CD8-positive, alpha-beta memory T cell (primary cell): ENCODE results near the gene HOMER2. TPM values are rescaled to one million over a fixed set of nuclear protein-coding genes. Genes with fewer than 3 reads are reported as not detected.

ENCODE experiments used
- CTCF ChIA-PET: fragments of 350-600 bp; sonication (Branson Sonifier 250); formaldehyde crosslinking; loops from one replicate; lab custom pipeline; 2021; ENCODE audit warnings: antibody characterized with exemption; lab: Charles Lee
- POLR2A ChIA-PET: fragments of 350-600 bp; sonication (Branson Sonifier 250); formaldehyde crosslinking; loops from one replicate; lab custom pipeline; 2021; ENCODE audit warnings: antibody characterized with exemption; lab: Charles Lee
- DNase-seq, 5 donors: peaks; one replicate each; pipeline versions ENCODE4 v3.0.0 to v3.0.0-alpha.2; 2020 to 2022; ENCODE audit warnings: mixed read lengths in 1 of 5
- H3K27ac ChIP-seq: one replicate; pipeline ENCODE4 v1.7.0; 2013; ENCODE audit warnings: low read depth, mild to moderate bottlenecking, low read length, moderate library complexity
- H3K27me3 ChIP-seq: 2 replicates; pipeline ENCODE4 v1.7.0; 2013; ENCODE audit warnings: low read length, mild to moderate bottlenecking; ENCODE audit not compliant: insufficient read depth, poor library complexity, severe bottlenecking
- H3K36me3 ChIP-seq: 2 replicates; pipeline ENCODE4 v1.7.0; 2013; ENCODE audit warnings: mild to moderate bottlenecking, low read length, moderate library complexity; ENCODE audit not compliant: insufficient read depth
- H3K4me1 ChIP-seq: 2 replicates; pipeline ENCODE4 v1.7.0; 2013; ENCODE audit warnings: mild to moderate bottlenecking, low read length, moderate library complexity; ENCODE audit not compliant: insufficient read depth
- H3K4me3 ChIP-seq: 2 replicates; pipeline ENCODE4 v1.7.0; 2013; ENCODE audit warnings: mild to moderate bottlenecking, low read length
- H3K9me3 ChIP-seq: 2 replicates; pipeline ENCODE4 v1.7.0; 2013; ENCODE audit warnings: mild to moderate bottlenecking, low read length
- H3K27ac Mint-ChIP-seq, 8 donors: one replicate each; pipeline ENCODE4 v1.8.0; 2020 to 2021; ENCODE audit warnings: mixed read lengths in 8 of 8, mild to moderate bottlenecking in 6 of 8, inconsistent platforms in 3 of 8, moderate library complexity in 3 of 8
- H3K27me3 Mint-ChIP-seq, 2 donors: one replicate each; pipeline ENCODE4 v1.8.0; 2020 to 2021; ENCODE audit warnings: mixed read lengths in 2 of 2, mild to moderate bottlenecking in 1 of 2, moderate library complexity in 1 of 2
- H3K36me3 Mint-ChIP-seq, 3 donors: one replicate each; pipeline ENCODE4 v1.8.0; 2020 to 2021; ENCODE audit warnings: mixed read lengths in 3 of 3, inconsistent platforms in 1 of 3, mild to moderate bottlenecking in 1 of 3
- H3K4me1 Mint-ChIP-seq, 3 donors: one replicate each; pipeline ENCODE4 v1.8.0; 2020 to 2021; ENCODE audit warnings: mixed read lengths in 3 of 3, inconsistent platforms in 1 of 3, mild to moderate bottlenecking in 1 of 3
- H3K4me3 Mint-ChIP-seq, 7 donors: one replicate each; pipeline ENCODE4 v1.8.0; 2020 to 2021; ENCODE audit warnings: mixed read lengths in 7 of 7, mild to moderate bottlenecking in 6 of 7, moderate library complexity in 4 of 7, inconsistent platforms in 2 of 7
- H3K9me3 Mint-ChIP-seq, 5 donors: one replicate each; pipeline ENCODE4 v1.8.0; 2020 to 2022; ENCODE audit warnings: mixed read lengths in 5 of 5, mild to moderate bottlenecking in 3 of 5, moderate library complexity in 2 of 5, inconsistent platforms in 1 of 5
- polyA plus RNA-seq: library from polyadenylated mRNA; unstranded; fragments of 300-500 nt; fragmentation: Illumina TruSeq; gene quantifications from one replicate; pipeline ENCODE4 v1.2.3, GENCODE V29; 2021
- total RNA-seq, 2 experiments: library from RNA; stranded (reverse); gene quantifications; one replicate each; pipeline ENCODE4 v1.2.3, GENCODE V29; 2021

The HOMER2 gene
- total and polyA plus RNA-seq, 3 experiments from 2014 or later = 1.6 to 14.1 (median 13.6) TPM

GRCh38 chr15:82804575-82804949, 148.0 kb downstream of the HOMER2 start:
- Mint-ChIP-seq H3K27ac (no peak overlapping the region), H3K9me3 (no peaks in the 10 kb centered on the region), H3K36me3 (no peaks in the 10 kb centered on the region), H3K4me3 (no peak overlapping the region), H3K4me1 (peaks cover 9 to 12% (median 10%) of the 10 kb centered on the region in 3 donors), H3K27me3 (peaks cover 16 to 41% of the 10 kb centered on the region in 2 donors)
- H3K27ac ChIP-seq = no peak overlapping the region
- H3K9me3 ChIP-seq = no peaks in the 10 kb centered on the region
- CTCF ChIA-PET = no interaction called here
- no peak overlapping the region for H3K4me3 ChIP-seq
- POLR2A ChIA-PET = no interaction called here
- DNase-seq = no peak
- H3K36me3 ChIP-seq = no peaks in the 10 kb centered on the region
- H3K27me3 ChIP-seq = no peaks in the 10 kb centered on the region
- peaks cover 9% of the 10 kb centered on the region for H3K4me1 ChIP-seq

GRCh38 chr15:82803793-82804574, 148.5 kb downstream of the HOMER2 start:
- Mint-ChIP-seq H3K27me3 (peaks cover 19 to 46% of the 10 kb centered on the region in 2 donors), H3K4me1 (peaks cover 4 to 8% (median 5%) of the 10 kb centered on the region in 3 donors), H3K27ac (no peak overlapping the region), H3K36me3 (peaks cover 0 to 5% (median 0%) of the 10 kb centered on the region in 3 donors), H3K9me3 (no peaks in the 10 kb centered on the region), H3K4me3 (no peak overlapping the region)
- Histone ChIP-seq H3K27me3 (no peaks in the 10 kb centered on the region), H3K4me3 (no peak overlapping the region), H3K4me1 (peaks cover 5% of the 10 kb centered on the region), H3K36me3 (no peaks in the 10 kb centered on the region), H3K27ac (no peak overlapping the region), H3K9me3 (no peaks in the 10 kb centered on the region)
- ChIA-PET POLR2A (no interaction called here), CTCF (no interaction called here)
- DNase-seq = no peak

GRCh38 chr15:82802497-82802896, 150.0 kb downstream of the HOMER2 start:
- CTCF ChIA-PET = no interaction called here

GRCh38 chr15:82799183-82799841, 153.2 kb downstream of the HOMER2 start:
- H3K4me3 ChIP-seq = no peak overlapping the region

More at GRCh38 chr15:82802497-82802896, 150.0 kb downstream of the HOMER2 start:
- Mint-ChIP-seq H3K27me3 (peaks cover 19 to 57% of the 10 kb centered on the region in 2 donors), H3K9me3 (no peaks in the 10 kb centered on the region), H3K27ac (no peak overlapping the region), H3K36me3 (peaks cover 0 to 6% (median 0%) of the 10 kb centered on the region in 3 donors), H3K4me3 (no peak overlapping the region), H3K4me1 (no peaks in the 10 kb centered on the region)
- H3K27ac ChIP-seq = no peak overlapping the region
- H3K4me1 ChIP-seq = no peaks in the 10 kb centered on the region
- POLR2A ChIA-PET = no interaction called here
- H3K9me3 ChIP-seq = no peaks in the 10 kb centered on the region
- no peaks in the 10 kb centered on the region for H3K36me3 ChIP-seq
- no peak overlapping the region for H3K4me3 ChIP-seq
- DNase-seq = no peak
- no peaks in the 10 kb centered on the region for H3K27me3 ChIP-seq

More at GRCh38 chr15:82799183-82799841, 153.2 kb downstream of the HOMER2 start:
- no peak overlapping the region for H3K4me3 Mint-ChIP-seq
- peaks cover 0 to 12% (median 0%) of the 10 kb centered on the region in 3 donors for H3K36me3 Mint-ChIP-seq
- no peak overlapping the region for H3K27ac ChIP-seq
- H3K27me3 Mint-ChIP-seq = peaks cover 16 to 70% of the 10 kb centered on the region in 2 donors
- no peaks in the 10 kb centered on the region for H3K4me1 Mint-ChIP-seq
- ChIA-PET CTCF (no interaction called here), POLR2A (no interaction called here)
- no peaks in the 10 kb centered on the region for H3K36me3 ChIP-seq
- no peak for DNase-seq
- H3K27ac Mint-ChIP-seq = no peak overlapping the region
- no peaks in the 10 kb centered on the region for H3K27me3 ChIP-seq
- H3K9me3 ChIP-seq = no peaks in the 10 kb centered on the region
- H3K4me1 ChIP-seq = no peaks in the 10 kb centered on the region
- peaks cover 0 to 3% (median 2%) of the 10 kb centered on the region in 5 donors for H3K9me3 Mint-ChIP-seq

Other genes with a start within 250 kb of the HOMER2 start
- gene AP3B2, start 242.8 kb downstream of the HOMER2 start, total RNA-seq = under 1 TPM; 0.16 to 0.61 TPM
- not detected for gene AP3B2, start 242.8 kb downstream of the HOMER2 start, polyA plus RNA-seq
- not detected for gene FSD2, start 146.7 kb downstream of the HOMER2 start, total RNA-seq
- gene FSD2, start 146.7 kb downstream of the HOMER2 start, polyA plus RNA-seq = 0.16 TPM
- 1 to 10 TPM; 9.3 to 9.7 TPM for gene WHAMM, start 143.1 kb downstream of the HOMER2 start, total RNA-seq
- gene WHAMM, start 143.1 kb downstream of the HOMER2 start, polyA plus RNA-seq = 6.6 TPM
- 10 to 100 TPM; 27.7 to 29.6 TPM for gene RAMAC, start 33.5 kb upstream of the HOMER2 start, total RNA-seq
- gene RAMAC, start 33.5 kb upstream of the HOMER2 start, polyA plus RNA-seq = 32.8 TPM
- 10 to 100 TPM; 34.2 to 36.6 TPM for gene C15orf40, start 58.9 kb upstream of the HOMER2 start, total RNA-seq
- 58.1 TPM for gene C15orf40, start 58.9 kb upstream of the HOMER2 start, polyA plus RNA-seq
- gene BTBD1, start 114.5 kb upstream of the HOMER2 start, total RNA-seq = 10 to 100 TPM; 55.5 to 57.7 TPM
- 47.4 TPM for gene BTBD1, start 114.5 kb upstream of the HOMER2 start, polyA plus RNA-seq
- under 1 TPM; 0.55 to 0.78 TPM for gene TM6SF1, start 154.9 kb upstream of the HOMER2 start, total RNA-seq
- 0.26 TPM for gene TM6SF1, start 154.9 kb upstream of the HOMER2 start, polyA plus RNA-seq